Limb (tissue), 2 donors: Measurements from ENCODE around the gene GPC5.
A peak's percentile ranks its signal among the peaks of the same experiment; 100 is the strongest.
"Not testable (repeated sequence)": the region's sequence is repeated elsewhere in the genome, so short reads cannot be mapped to it uniquely, and the experiment has no call there.

Source experiments
- DNase-seq, 2 donors: peaks; one replicate each; pipeline ENCODE4 v3.0.0-alpha.2; 2016; ENCODE audit errors: extremely low spot score in 2 of 2

The GPC5 gene

GRCh38 chr13:92451060-92451459 is 1052.6 kb downstream of the GPC5 start:
- no peak for DNase-seq

- no peak for DNase-seq
Observed at GRCh38 chr13:92452840-92453239, 1054.4 kb downstream of the GPC5 start.

- DNase-seq = no peak
Observed at GRCh38 chr13:92459306-92459705, 1060.9 kb downstream of the GPC5 start.

GRCh38 chr13:92460479-92460878 is 1062.1 kb downstream of the GPC5 start:
- no peak for DNase-seq

GRCh38 chr13:92461402-92461801 is 1063.0 kb downstream of the GPC5 start:
- no peak for DNase-seq

- DNase-seq = no peak
Observed at GRCh38 chr13:92461831-92462230, 1063.4 kb downstream of the GPC5 start.

- no peak for DNase-seq
Observed at GRCh38 chr13:92463134-92463533, 1064.7 kb downstream of the GPC5 start.

- DNase-seq = no peak
Observed at GRCh38 chr13:92473765-92474475, 1075.5 kb downstream of the GPC5 start.

- no peak for DNase-seq
Observed at GRCh38 chr13:92480387-92480786, 1082.0 kb downstream of the GPC5 start.

GRCh38 chr13:92482790-92483189 is 1084.4 kb downstream of the GPC5 start:
- DNase-seq = not testable (repeated sequence)

GRCh38 chr13:92483894-92484293 is 1085.5 kb downstream of the GPC5 start:
- no peak for DNase-seq

GRCh38 chr13:92487238-92487637 is 1088.8 kb downstream of the GPC5 start:
- DNase-seq = no peak

GRCh38 chr13:92488249-92488852 is 1089.9 kb downstream of the GPC5 start:
- DNase-seq = no peak

GRCh38 chr13:92491839-92492238 is 1093.4 kb downstream of the GPC5 start:
- DNase-seq = no peak

- DNase-seq = no peak
Observed at GRCh38 chr13:92494915-92495314, 1096.5 kb downstream of the GPC5 start.

GRCh38 chr13:92500192-92500591 is 1101.8 kb downstream of the GPC5 start:
- DNase-seq = no peak

GRCh38 chr13:92510416-92510815 is 1112.0 kb downstream of the GPC5 start:
- DNase-seq = no peak

GRCh38 chr13:92512852-92513251 is 1114.4 kb downstream of the GPC5 start:
- DNase-seq = peak in 1 of 2 donors; percentile 29

GRCh38 chr13:92513672-92514071 is 1115.3 kb downstream of the GPC5 start:
- DNase-seq = no peak

GRCh38 chr13:92514420-92515125 is 1116.2 kb downstream of the GPC5 start:
- DNase-seq = no peak

- DNase-seq = not testable (repeated sequence)
Observed at GRCh38 chr13:92516878-92517277, 1118.5 kb downstream of the GPC5 start.

GRCh38 chr13:92518622-92519021 is 1120.2 kb downstream of the GPC5 start:
- not testable (repeated sequence) for DNase-seq

- no peak for DNase-seq
Observed at GRCh38 chr13:92530364-92530763, 1131.9 kb downstream of the GPC5 start.
